Measurements from ENCODE around the gene URB2.

DNA sequence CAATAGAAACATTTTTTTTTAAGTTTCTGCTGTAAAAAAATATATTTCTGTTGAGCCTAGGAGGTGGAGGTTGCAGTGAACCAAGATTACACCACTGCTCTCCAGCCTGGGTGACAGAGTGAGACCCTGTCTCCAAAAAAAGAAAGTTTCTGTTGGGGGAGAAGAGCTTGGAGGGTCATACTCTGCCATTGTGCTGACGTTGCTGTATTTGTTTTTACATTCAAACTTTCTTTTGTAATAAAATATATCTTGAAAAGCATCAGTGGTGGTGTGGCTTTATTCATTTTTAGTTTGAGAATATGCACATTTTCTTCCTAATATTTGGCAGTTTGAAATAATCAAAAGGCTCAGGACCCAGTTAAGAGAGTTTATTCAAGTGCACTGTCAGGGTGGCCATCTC, 64.6 kb downstream of the URB2 start:
- TF ChIP-seq, protein P1, sequence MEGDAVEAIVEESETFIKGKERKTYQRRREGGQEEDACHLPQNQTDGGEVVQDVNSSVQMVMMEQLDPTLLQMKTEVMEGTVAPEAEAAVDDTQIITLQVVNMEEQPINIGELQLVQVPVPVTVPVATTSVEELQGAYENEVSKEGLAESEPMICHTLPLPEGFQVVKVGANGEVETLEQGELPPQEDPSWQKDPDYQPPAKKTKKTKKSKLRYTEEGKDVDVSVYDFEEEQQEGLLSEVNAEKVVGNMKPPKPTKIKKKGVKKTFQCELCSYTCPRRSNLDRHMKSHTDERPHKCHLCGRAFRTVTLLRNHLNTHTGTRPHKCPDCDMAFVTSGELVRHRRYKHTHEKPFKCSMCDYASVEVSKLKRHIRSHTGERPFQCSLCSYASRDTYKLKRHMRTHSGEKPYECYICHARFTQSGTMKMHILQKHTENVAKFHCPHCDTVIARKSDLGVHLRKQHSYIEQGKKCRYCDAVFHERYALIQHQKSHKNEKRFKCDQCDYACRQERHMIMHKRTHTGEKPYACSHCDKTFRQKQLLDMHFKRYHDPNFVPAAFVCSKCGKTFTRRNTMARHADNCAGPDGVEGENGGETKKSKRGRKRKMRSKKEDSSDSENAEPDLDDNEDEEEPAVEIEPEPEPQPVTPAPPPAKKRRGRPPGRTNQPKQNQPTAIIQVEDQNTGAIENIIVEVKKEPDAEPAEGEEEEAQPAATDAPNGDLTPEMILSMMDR (IDR thresholded peaks at IDR 0.05; ENCODE audit: low read length), result no peak
- TF ChIP-seq EZH2 (optimal IDR thresholded peaks at IDR 0.05; ENCODE audit: low read depth, low read length), result no peak
- TF ChIP-seq EZH2phosphoT487 (IDR thresholded peaks at IDR 0.05; ENCODE audit: low read length), result no peak

All from MM.1S (cell line).